H4 (cell line): ENCODE measurements around the gene SERHL2. TPM values are rescaled to one million over a fixed set of nuclear protein-coding genes. Genes with fewer than 3 reads are reported as not detected.
"Not testable (repeated sequence)": the region's sequence is repeated elsewhere in the genome, so short reads cannot be mapped to it uniquely, and the experiment has no call there.

Source experiments
- DNase-seq: peaks from one replicate; pipeline ENCODE4 v3.0.0-alpha.2; 2015; ENCODE audit warnings: low spot score
- total RNA-seq: library from RNA; depleted of rRNA; stranded (reverse); fragments of >200 nt; shearing (Covaris generic); gene quantifications from 2 replicates; pipeline ENCODE4 v1.2.3, GENCODE V29; 2014; rRNA removed

Gene SERHL2, protein sequence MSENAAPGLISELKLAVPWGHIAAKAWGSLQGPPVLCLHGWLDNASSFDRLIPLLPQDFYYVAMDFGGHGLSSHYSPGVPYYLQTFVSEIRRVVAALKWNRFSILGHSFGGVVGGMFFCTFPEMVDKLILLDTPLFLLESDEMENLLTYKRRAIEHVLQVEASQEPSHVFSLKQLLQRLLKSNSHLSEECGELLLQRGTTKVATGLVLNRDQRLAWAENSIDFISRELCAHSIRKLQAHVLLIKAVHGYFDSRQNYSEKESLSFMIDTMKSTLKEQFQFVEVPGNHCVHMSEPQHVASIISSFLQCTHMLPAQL
- total RNA-seq, result 0.10 and 0.62 TPM in 2 replicates

DNA sequence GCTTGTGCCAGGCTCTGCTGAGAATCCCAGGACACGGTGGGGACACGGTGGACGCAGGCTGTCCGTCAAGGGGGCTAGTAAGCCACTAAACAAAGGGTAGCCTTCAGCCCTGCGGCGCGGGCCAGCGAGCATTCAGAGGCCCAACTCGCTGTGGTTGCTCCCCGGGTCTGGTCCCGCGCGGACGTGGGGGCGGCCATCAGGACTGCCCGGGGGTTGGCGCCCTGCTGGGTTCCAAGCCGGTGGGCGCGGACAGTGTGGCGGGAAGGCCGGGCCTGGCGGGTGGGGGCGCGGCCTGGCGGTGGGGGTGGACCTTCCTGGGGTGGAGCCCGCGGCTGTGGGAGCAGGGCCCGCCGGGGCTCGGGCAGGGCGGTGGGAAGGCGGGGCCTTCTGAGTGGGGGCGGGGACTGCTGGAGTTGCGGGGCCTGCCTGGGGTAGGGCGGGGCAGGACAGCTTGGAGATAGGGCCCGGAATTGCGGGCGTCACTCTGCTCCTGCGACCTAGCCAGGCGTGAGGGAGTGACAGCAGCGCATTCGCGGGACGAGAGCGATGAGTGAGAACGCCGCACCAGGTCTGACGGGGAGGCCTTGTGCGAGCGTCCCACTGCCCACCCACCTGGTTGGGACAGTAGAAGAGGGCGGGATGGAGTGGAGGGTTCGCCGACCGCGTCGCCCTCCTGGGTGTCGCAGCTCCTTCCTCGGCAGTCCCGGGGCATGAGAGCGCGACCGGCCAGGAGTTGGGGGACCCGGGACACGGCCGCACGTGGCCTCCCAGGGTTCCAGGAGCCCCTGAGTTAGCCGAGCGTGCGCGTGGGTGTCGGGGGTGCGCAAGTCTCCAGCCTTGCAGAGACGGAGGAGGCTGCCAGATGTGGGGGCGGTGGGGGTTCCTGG, at the start of gene SERHL2:
Gene SERHL2 (plus strand): TSS at position 482 of the 887 bp plus-strand sequence. CDS start 65 bp downstream, at position 547.
- no peak for DNase-seq

DNA sequence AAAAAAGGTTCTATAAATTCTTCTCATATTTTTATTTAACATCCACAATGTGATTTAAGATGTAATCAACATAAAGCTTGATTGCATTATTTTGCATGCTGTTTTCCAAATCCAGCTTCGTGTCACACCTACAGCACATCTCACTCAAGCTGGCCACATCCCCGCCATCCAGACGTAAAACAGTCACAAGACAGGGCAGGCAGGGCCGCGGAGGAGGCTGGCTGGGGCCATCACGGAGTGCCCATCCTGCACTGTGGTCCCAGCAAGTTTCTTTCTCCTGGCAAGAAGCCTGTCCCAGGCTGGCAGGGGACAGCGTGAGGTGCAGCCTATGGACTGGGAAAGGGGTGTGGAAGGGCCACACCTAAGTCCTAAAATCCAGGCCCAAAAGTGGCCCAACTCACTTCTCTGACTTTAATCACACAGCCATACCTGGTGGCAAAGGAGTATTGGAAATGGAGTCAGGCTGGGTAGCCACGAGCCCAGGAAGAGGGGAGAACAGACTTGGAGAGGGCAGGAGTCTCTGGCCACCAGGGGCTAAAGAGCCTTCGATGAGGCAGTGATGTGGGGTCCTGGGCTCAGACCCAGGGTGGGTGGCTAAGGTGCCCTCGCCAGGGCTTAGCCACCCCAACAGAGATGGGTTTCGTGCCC, 45.3 kb upstream of the SERHL2 start:
- not testable (repeated sequence) for DNase-seq

DNA sequence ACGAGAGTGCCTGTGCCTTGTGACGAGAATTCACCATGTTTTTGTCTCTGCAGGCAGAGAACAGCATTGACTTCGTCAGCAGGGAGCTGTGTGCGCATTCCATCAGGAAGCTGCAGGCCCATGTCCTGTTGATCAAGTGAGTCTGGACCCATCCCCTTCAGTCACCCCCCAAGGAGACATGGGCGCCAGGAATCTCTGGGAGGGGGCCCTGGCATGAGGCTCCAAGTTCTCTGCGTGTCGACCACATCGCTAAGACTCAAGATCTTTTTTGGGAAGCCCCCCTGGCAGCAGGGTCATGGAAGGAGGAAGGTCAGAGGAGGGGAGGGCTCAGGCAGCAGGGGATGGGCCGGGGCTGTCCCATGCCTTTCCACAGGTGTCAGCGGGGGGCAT, 44.8 kb upstream of the SERHL2 start:
- not testable (repeated sequence) for DNase-seq

GRCh38 chr22:42509548-42509947, 44.2 kb upstream of the SERHL2 start:
- DNase-seq, result no peak

DNA sequence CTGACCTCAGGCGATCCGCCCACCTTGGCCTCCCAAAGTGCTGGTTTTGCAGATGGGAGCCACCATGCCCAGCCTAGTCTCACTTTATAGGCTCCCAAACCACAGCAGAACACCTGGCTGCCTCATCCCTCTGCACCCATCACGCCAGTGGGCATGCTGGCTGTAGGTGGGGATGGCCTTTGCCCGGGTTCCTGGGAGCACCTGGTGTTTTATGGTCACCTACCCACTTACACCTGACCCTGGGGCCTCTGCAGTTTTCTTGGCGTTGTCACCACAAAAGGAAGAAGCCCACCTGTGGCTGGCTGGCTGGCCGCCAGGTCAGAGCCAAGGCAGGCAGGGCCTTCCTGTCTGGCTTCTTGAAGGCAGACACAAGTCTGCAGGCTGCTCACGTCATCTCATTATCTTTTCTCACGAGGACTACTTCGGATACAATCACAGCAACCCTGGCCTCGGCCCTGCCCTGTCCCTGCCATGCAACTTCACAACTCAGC, 42.3 kb upstream of the SERHL2 start:
- no peak for DNase-seq

DNA sequence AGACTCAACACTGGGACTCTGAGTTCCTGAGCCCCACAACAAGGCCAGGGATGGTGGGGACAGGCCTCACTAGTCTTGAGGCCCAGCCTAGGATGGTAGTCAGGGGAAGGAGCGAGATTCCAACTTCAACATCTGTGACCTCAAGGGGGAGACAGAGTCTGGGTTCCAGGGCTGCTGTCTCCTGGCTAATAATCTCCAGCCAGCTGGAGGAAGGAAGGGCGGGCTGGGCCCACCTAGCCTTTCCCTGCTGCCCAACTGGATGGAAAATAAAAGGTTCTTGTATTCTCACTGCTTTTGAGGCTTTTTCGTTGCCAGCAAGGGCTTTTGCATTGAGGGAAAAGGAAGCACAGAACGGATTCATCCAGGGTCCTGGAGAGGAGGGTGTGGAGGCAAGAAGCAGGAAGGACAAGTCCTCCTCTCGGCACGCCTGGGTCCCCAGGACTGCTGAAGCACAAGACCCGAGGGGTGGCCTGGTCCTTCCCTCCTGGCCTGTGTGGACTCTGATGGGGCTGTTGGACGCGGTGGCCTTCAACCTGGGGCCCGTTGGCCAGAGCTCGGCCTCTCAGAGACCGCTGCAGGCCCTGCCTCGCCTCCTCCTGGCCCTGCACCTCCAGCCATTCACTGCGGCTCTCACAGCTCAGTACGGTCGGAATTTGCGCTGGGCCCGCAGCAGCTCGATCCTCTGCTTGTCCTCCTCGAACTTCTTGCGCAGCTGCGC, 41.3 kb upstream of the SERHL2 start:
- not testable (repeated sequence) for DNase-seq

GRCh38 chr22:42514331-42514730, 39.4 kb upstream of the SERHL2 start:
- not testable (repeated sequence) for DNase-seq

DNA sequence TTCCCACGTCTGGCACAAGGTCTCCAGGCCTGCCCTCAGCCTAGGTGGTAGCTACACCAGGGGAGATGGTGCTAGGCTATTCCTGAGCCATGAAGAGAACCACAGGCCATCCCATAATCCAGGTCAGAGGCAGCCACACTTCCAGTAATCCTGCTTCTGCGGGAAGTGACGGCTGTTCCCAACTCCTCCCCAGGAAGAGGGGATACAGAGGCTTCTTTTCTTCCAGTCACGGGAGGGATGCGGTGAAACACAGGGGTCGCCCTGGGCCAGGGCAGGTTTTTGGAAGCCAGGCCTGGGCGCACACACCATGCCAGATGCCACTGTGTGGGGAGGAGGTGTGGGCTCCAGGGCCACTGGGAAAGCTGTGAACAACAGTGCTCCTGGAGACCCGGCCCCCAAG, 38.5 kb upstream of the SERHL2 start:
- DNase-seq, result not testable (repeated sequence)

GRCh38 chr22:42515896-42516295, 37.9 kb upstream of the SERHL2 start:
- DNase-seq, result no peak

DNA sequence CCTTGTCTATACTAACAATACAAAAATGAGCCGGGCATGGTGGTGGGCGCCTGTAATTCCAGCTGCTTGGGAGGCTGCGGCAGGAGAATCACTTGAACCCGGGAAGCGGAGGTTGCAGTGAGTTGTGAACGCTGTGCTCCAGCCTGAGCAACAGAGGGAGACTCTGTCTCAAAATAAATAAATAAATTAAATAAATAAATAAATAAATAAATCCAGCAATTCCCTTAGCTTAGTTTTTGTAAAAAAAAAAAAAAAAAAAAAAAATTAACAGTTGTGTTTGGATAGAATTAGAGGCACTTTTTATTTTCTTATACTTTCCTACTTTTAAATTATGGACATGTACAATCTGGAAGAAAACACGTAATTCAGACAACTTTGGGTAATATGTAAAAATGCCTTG, 36.7 kb upstream of the SERHL2 start:
- not testable (repeated sequence) for DNase-seq

DNA sequence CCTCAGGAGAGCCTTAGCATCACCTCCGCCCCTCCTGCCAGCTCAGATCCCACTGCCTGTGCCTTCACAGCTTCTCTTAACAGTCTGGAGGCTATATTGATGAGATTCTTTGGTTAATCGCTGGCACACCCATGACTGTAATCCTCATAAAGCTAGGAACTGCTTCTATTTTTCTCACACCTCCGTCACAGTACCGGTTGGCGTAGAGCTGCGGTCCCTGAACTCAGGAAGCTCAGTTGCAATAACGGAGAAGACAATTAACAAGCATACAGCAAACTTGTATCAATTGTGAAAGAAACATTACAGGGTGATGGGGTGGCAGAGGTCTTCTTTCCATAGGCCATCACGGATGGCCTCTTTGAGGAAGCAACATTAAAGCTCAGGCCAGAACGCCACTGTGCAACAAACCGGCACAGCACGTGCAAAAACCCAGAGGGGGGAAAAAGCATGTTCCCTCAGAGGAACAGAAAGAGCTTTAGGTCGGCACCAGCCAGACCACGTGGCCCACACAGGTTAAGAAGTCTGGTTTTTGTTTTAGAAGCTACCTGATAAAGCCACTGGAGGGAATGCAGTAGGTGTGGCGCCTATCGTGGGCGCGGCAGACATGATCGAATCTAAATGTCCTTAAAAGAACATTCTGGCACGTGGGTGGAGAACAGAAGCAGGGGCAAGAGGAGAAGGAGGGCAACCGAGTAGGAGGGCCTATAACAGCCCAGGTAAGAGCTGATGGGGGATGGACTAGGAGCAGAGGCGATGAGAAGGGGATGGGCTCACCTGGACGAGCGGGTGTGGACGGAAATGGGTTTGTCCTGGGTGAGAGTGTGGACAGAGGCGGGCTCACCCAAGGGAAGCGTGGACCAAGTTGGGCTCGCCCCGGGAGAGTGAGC, 34.9 kb upstream of the SERHL2 start:
- not testable (repeated sequence) for DNase-seq

- peak; percentile 31 for DNase-seq
Measured at GRCh38 chr22:42519525-42520401, 34.0 kb upstream of the SERHL2 start, which contains the start of gene RRP7A. Gene RRP7A, minus strand, starts transcription at chr22:42519796. Its CDS starts 10 bp downstream, at chr22:42519786.

DNA sequence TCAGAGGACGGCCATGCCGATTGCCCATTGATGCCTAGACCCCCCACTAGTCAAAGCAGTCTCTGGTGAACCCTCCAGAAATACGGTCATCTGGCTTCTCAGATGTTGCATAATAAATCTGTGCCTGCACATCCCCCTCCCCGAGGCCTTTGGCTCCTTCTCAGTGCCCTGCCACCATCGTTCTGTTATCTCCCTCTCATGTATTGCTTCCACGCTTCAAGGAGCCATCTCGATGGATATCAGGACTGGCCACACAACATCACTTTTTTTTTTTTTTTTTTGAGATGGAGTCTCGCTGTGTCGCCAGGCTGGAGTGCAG, 32.6 kb upstream of the SERHL2 start:
- no peak for DNase-seq

DNA sequence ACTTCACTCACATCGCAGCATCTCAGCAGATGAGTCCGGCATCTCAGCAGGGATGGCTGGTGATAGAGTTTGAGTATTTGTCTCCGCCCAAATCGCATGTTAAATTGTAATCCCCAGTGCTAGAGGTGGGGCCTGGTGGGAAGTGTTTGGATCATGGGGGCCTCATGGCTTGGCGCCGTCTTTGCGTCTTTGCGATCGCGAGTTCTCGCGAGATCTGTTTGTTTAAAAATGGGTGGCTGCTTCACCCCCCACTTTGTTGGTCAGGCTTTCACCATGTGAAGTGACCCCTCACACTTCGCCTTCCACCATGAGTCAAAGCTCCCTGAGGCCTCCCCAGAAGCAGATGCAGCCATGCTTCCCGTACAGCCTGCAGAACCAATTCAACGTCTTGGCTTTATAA, 31.2 kb upstream of the SERHL2 start:
- no peak for DNase-seq

GRCh38 chr22:42528591-42529307, 25.0 kb upstream of the SERHL2 start:
- DNase-seq, result no peak

GRCh38 chr22:42529435-42529834, 24.3 kb upstream of the SERHL2 start:
- not testable (repeated sequence) for DNase-seq

- not testable (repeated sequence) for DNase-seq
Measured at GRCh38 chr22:42531401-42532084, 22.2 kb upstream of the SERHL2 start.

DNA sequence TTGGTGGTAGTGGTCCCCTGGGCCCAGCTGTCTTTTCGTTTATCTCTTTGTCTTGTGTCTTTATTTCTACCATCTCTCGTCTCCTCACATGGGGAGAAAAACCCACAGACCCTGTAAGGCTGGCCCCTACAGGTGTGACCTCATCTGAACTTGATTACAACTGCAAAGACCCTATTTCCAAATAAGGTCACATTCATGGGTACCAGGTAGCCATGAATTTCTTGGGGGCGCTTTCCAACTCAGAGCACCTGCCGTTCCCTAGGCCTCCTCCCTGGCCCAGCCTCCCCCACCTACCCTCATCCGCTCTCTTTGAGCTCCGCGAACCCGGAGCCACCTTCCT, 20.1 kb upstream of the SERHL2 start:
- DNase-seq, result no peak
